Measurements from ENCODE around the gene DISP2. TPM values are rescaled to one million over a fixed set of nuclear protein-coding genes. Genes with fewer than 3 reads are reported as not detected.

The DISP2 gene
- total RNA-seq, 1 donor from 2014 or later: under 0.01 TPM

DNA sequence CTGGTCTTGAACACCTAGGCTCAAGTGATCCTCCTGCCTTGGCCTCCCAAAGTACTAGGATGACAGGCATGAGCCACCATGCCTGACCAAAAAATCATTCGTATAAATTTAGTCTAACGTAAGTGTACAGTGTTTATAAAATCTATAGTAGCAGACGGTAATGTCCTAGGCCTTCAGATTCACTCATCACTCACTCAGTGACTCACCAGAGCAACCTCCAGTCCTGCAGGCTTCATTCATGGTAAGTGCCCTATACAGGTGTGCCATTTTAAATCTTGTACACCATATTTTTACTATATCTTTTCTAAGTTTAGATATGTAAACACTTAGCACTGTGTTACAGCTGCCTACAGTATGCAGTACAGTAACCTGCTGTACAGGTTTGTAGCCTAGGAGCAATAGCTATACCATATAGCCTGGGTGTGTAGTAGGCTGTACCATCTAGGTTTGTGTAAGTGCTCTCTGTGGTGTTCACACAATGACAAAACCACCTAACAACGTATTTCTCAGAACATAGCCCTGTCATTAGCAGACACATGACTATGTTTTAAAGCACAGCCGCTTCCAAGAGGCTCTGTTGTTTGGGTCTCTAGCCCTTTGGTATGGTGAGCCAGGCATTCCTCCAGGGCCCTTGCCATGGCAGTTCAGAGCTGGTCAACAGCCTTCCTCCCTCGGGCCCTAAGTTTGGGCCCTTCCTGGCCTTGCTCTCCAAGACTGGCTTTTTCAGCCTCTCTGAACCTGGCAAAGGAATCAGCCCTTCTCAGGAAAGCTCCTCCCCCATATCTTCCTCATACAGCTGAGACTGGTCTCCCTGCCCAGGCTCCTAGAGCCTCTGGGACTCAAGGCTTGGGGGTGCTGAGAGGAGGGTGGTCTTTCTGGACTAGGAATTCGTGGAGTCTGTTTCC lies 15.4 kb upstream of the DISP2 start:
- DNase-seq (ENCODE audit: low read depth) (peak; percentile 90), FAIRE-seq (peak; percentile 75)
- no peak overlapping the region for H3K4me3 ChIP-seq (ENCODE audit: low read depth, low read length)
- no peaks in the 10 kb centered on the region for H3K36me3 ChIP-seq (ENCODE audit: control insufficient read depth, insufficient read depth, low read length)
- H3K27me3 ChIP-seq (ENCODE audit: control insufficient read depth, insufficient read depth, low read length): no peaks in the 10 kb centered on the region
- TF ChIP-seq, protein P1, sequence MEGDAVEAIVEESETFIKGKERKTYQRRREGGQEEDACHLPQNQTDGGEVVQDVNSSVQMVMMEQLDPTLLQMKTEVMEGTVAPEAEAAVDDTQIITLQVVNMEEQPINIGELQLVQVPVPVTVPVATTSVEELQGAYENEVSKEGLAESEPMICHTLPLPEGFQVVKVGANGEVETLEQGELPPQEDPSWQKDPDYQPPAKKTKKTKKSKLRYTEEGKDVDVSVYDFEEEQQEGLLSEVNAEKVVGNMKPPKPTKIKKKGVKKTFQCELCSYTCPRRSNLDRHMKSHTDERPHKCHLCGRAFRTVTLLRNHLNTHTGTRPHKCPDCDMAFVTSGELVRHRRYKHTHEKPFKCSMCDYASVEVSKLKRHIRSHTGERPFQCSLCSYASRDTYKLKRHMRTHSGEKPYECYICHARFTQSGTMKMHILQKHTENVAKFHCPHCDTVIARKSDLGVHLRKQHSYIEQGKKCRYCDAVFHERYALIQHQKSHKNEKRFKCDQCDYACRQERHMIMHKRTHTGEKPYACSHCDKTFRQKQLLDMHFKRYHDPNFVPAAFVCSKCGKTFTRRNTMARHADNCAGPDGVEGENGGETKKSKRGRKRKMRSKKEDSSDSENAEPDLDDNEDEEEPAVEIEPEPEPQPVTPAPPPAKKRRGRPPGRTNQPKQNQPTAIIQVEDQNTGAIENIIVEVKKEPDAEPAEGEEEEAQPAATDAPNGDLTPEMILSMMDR (IDR thresholded peaks at IDR 0.05; ENCODE audit: insufficient read depth, low read length, severe bottlenecking): no peak

DNA sequence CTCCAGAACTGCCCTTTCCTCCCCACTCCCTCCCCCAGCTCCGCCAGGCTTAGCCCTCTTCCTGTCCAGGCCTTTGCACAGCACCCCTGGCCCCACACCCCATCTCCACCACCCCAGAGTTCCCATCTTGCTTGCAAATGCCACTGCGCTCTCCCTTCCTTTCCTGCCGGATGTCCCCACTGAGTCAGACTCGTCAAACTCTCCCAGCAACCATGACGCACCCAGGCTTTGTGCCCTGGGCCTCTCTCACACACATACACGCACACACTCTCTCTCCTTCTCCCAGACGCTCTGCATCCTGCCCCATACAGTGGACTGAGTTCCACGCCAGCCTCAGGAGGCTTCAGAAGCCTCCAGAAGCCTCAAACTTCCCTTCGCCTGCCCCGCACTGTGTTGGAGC lies 14.5 kb upstream of the DISP2 start:
- H3K4me3 ChIP-seq (ENCODE audit: low read depth, low read length): no peak overlapping the region
- TF ChIP-seq, protein P1 (IDR thresholded peaks at IDR 0.05; ENCODE audit: insufficient read depth, low read length, severe bottlenecking): no peak
- DNase-seq (ENCODE audit: low read depth) (peak; percentile 90), FAIRE-seq (peak; percentile 94)
- no peaks in the 10 kb centered on the region for H3K27me3 ChIP-seq (ENCODE audit: control insufficient read depth, insufficient read depth, low read length)
- H3K36me3 ChIP-seq (ENCODE audit: control insufficient read depth, insufficient read depth, low read length): no peaks in the 10 kb centered on the region

DNA sequence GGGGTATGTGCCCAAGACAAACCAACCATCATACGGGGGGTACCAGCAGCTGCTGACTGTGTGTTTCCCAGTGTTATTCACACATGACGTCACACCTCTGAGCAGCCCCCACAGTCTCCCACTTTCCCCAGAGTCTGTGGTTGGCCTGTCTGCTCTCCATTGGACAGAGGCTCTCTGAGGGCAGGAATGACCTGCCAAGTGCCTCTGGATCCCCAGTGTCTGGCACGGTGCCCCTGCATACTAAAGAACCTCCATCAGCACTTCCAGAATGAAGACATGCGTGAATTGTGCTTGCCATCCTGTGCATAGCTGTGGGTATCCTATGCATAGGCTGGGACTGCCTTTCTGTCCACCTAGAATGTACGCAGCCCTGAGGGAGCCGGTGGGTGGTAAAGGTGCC lies 13.8 kb upstream of the DISP2 start:
- Histone ChIP-seq H3K4me3 (ENCODE audit: low read depth, low read length) (no peak overlapping the region), H3K36me3 (ENCODE audit: control insufficient read depth, insufficient read depth, low read length) (no peaks in the 10 kb centered on the region), H3K27me3 (ENCODE audit: control insufficient read depth, insufficient read depth, low read length) (no peaks in the 10 kb centered on the region)
- FAIRE-seq (no peak), DNase-seq (ENCODE audit: low read depth) (no peak)
- TF ChIP-seq, protein P1 (IDR thresholded peaks at IDR 0.05; ENCODE audit: insufficient read depth, low read length, severe bottlenecking): no peak

DNA sequence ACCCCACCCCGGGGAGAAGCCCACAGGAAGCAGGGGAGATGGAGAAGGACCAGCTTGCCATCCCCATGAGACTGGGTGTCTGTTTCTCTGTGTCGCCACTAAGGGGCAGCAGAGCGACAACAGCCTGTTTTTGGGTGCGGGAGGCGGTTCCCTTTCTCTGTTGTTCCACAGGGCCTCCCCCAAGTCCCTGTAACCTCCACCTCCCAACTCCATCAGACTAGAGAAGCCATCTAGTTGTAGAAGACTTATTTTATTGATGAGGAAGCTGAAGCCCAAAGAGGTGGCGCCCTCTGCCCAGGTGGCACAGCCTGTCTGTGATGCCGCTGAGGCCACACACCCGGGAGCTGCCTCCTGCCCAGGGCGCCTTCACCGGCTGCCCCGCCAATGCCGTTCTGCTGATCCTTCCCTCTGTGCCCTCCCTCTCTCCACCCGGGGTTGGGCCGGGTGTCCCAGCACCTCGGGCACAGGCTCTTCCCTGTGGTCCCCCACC lies 13.3 kb upstream of the DISP2 start:
- Histone ChIP-seq H3K27me3 (ENCODE audit: control insufficient read depth, insufficient read depth, low read length) (no peaks in the 10 kb centered on the region), H3K36me3 (ENCODE audit: control insufficient read depth, insufficient read depth, low read length) (no peaks in the 10 kb centered on the region), H3K4me3 (ENCODE audit: low read depth, low read length) (no peak overlapping the region)
- FAIRE-seq (no peak), DNase-seq (ENCODE audit: low read depth) (no peak)
- TF ChIP-seq, protein P1 (IDR thresholded peaks at IDR 0.05; ENCODE audit: insufficient read depth, low read length, severe bottlenecking): peak; percentile 85

DNA sequence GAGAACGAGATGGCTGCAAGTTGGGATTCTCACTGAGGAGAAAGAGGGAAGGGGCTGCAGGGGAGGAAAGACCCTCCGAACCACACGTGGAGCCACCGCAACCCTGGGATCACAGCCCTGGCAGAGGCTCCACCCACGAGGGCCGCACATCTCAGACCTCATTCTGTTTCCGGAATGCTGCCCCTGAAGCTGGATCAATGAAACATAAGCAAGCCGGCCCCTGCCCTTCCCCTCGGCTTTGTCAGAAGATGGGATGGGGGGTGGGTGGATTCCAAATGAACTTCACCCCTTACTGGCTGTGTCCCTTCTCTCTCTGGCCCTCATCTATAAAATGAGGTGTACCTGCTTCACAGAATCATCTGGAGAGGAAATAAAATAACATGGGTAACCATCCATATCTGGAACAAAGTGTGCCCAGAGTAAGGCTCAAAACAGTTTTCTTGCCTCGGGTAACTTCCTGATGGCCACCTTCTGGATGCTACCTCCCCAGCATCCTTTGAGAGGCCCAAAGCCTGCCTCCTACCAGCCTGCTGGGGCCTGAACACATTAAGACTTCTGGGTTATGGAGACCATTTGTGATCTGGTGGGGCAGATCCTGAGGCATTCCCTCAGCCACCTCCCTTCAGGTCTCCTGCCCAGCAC lies 12.7 kb upstream of the DISP2 start:
- TF ChIP-seq, protein P1 (IDR thresholded peaks at IDR 0.05; ENCODE audit: insufficient read depth, low read length, severe bottlenecking): no peak
- FAIRE-seq: no peak

More for the DNA sequence above, 12.7 kb upstream of the DISP2 start:
- Histone ChIP-seq H3K27me3 (ENCODE audit: control insufficient read depth, insufficient read depth, low read length) (peaks cover 2% of the 10 kb centered on the region), H3K36me3 (ENCODE audit: control insufficient read depth, insufficient read depth, low read length) (no peaks in the 10 kb centered on the region), H3K4me3 (ENCODE audit: low read depth, low read length) (no peak overlapping the region)
- no peak for DNase-seq (ENCODE audit: low read depth)

All from bronchial epithelial cell (primary cell).